Measurements from ENCODE around the gene CPNE4.

Gene CPNE4

GRCh38 chr3:131605916-131606315 is 428.9 kb downstream of the CPNE4 start:
- H4K20me1 ChIP-seq (ENCODE audit: control insufficient read depth, insufficient read depth, low read depth, low read length) = no peaks in the 10 kb centered on the region
- no peaks in the 10 kb centered on the region; the same call in 1 of the 2 replicates for H3K9me2 ChIP-seq (replicated peaks; ENCODE audit: control insufficient read depth, low read length)
- no peaks in the 10 kb centered on the region for H3K4me1 ChIP-seq (ENCODE audit: control insufficient read depth, low read length)
- H3K27me3 ChIP-seq (ENCODE audit: control insufficient read depth, low read length) = no peaks in the 10 kb centered on the region
- no peak overlapping the region for H3K27ac ChIP-seq (ENCODE audit: low read depth, low read length)
- TF ChIP-seq CTCF (IDR thresholded peaks at IDR 0.05; ENCODE audit: low read depth, low read length, poor library complexity, severe bottlenecking) = no peak
- H3K36me3 ChIP-seq (ENCODE audit: control insufficient read depth, low read length) = no peaks in the 10 kb centered on the region
- no peaks in the 10 kb centered on the region for H3K9me3 ChIP-seq (ENCODE audit: control insufficient read depth, insufficient read depth, low read length)
- no peak overlapping the region for H3K4me3 ChIP-seq (ENCODE audit: low read length)
- no peak overlapping the region for H3K4me2 ChIP-seq (ENCODE audit: low read length)
- no peaks in the 10 kb centered on the region for H3F3A ChIP-seq (ENCODE audit: control insufficient read depth, insufficient read depth)
- H3K79me2 ChIP-seq (ENCODE audit: control insufficient read depth, low read length) = no peaks in the 10 kb centered on the region

GRCh38 chr3:131602011-131602779 is 432.6 kb downstream of the CPNE4 start:
- H3K27ac ChIP-seq (ENCODE audit: low read depth, low read length) = no peak overlapping the region
- no peaks in the 10 kb centered on the region for H3F3A ChIP-seq (ENCODE audit: control insufficient read depth, insufficient read depth)
- no peak overlapping the region for H3K4me3 ChIP-seq (ENCODE audit: low read length)
- no peaks in the 10 kb centered on the region for H3K79me2 ChIP-seq (ENCODE audit: control insufficient read depth, low read length)
- H4K20me1 ChIP-seq (ENCODE audit: control insufficient read depth, insufficient read depth, low read depth, low read length) = no peaks in the 10 kb centered on the region
- H3K27me3 ChIP-seq (ENCODE audit: control insufficient read depth, low read length) = no peaks in the 10 kb centered on the region
- no peaks in the 10 kb centered on the region for H3K4me1 ChIP-seq (ENCODE audit: control insufficient read depth, low read length)
- H3K9me2 ChIP-seq (replicated peaks; ENCODE audit: control insufficient read depth, low read length) = no peaks in the 10 kb centered on the region; the same call in 1 of the 2 replicates
- H3K36me3 ChIP-seq (ENCODE audit: control insufficient read depth, low read length) = no peaks in the 10 kb centered on the region
- no peaks in the 10 kb centered on the region for H3K9me3 ChIP-seq (ENCODE audit: control insufficient read depth, insufficient read depth, low read length)
- H3K4me2 ChIP-seq (ENCODE audit: low read length) = no peak overlapping the region
- TF ChIP-seq EZH2phosphoT487 (IDR thresholded peaks at IDR 0.05; ENCODE audit: borderline replicate concordance, low read length) (no peak), CTCF (IDR thresholded peaks at IDR 0.05; ENCODE audit: low read depth, low read length, poor library complexity, severe bottlenecking) (no peak)

- no peak overlapping the region for H3K27ac ChIP-seq (ENCODE audit: low read depth, low read length)
- H3K27me3 ChIP-seq (ENCODE audit: control insufficient read depth, low read length) = no peaks in the 10 kb centered on the region
- H3K79me2 ChIP-seq (ENCODE audit: control insufficient read depth, low read length) = no peaks in the 10 kb centered on the region
- TF ChIP-seq CTCF (IDR thresholded peaks at IDR 0.05; ENCODE audit: low read depth, low read length, poor library complexity, severe bottlenecking) (no peak), EZH2phosphoT487 (IDR thresholded peaks at IDR 0.05; ENCODE audit: borderline replicate concordance, low read length) (no peak)
- no peak overlapping the region for H3K4me3 ChIP-seq (ENCODE audit: low read length)
- H3K9me3 ChIP-seq (ENCODE audit: control insufficient read depth, insufficient read depth, low read length) = no peaks in the 10 kb centered on the region
- H3K4me2 ChIP-seq (ENCODE audit: low read length) = no peak overlapping the region
- H4K20me1 ChIP-seq (ENCODE audit: control insufficient read depth, insufficient read depth, low read depth, low read length) = no peaks in the 10 kb centered on the region
- no peaks in the 10 kb centered on the region for H3F3A ChIP-seq (ENCODE audit: control insufficient read depth, insufficient read depth)
- no peaks in the 10 kb centered on the region for H3K9me2 ChIP-seq (replicated peaks; ENCODE audit: control insufficient read depth, low read length)
- no peaks in the 10 kb centered on the region for H3K4me1 ChIP-seq (ENCODE audit: control insufficient read depth, low read length)
- H3K36me3 ChIP-seq (ENCODE audit: control insufficient read depth, low read length) = no peaks in the 10 kb centered on the region
Measured at GRCh38 chr3:131597816-131598215, 437.0 kb downstream of the CPNE4 start.

Measured in DOHH2 (cell line).